SU-DHL-6 (cell line): ENCODE results near the gene AHDC1.

Experiments used
- H2AFZ ChIP-seq: fragments of 200-600 bp; sonication (generic); 2 replicates; pipeline ENCODE4 v1.6.1; 2014; ENCODE audit warnings: low read depth, mild to moderate bottlenecking, moderate library complexity, mixed read lengths, antibody characterized with exemption, low read length; ENCODE audit not compliant: severe bottlenecking
- H3F3A ChIP-seq: fragments of 200-600 bp; shearing (Covaris generic); 2 replicates; pipeline ENCODE4 v1.6.0; 2016; ENCODE audit warnings: antibody characterized with exemption, mild to moderate bottlenecking; ENCODE audit not compliant: insufficient read depth
- H3K27ac ChIP-seq: fragments of 200-600 bp; sonication (generic); 2 replicates; pipeline ENCODE4 v1.5.1; 2016; ENCODE audit warnings: low read depth, mild to moderate bottlenecking, low read length, moderate library complexity, mixed read lengths
- H3K27me3 ChIP-seq: fragments of 200-600 bp; sonication (generic), shearing (Covaris generic); 2 replicates; pipeline ENCODE4 v1.6.0; 2014; ENCODE audit warnings: mild to moderate bottlenecking, low read length
- H3K36me3 ChIP-seq: fragments of 200-600 bp; sonication (generic); 2 replicates; pipeline ENCODE4 v1.6.1; 2014; ENCODE audit warnings: mild to moderate bottlenecking, low read length, mixed read lengths
- H3K4me2 ChIP-seq: fragments of 300-600, 200-600 bp; shearing (Covaris generic), sonication (generic); 2 replicates; pipeline ENCODE4 v1.6.0; 2014; ENCODE audit warnings: low read length, low read depth, mild to moderate bottlenecking; ENCODE audit not compliant: poor library complexity, severe bottlenecking
- H3K4me3 ChIP-seq: fragments of 200-600 bp; sonication (generic); 2 replicates; pipeline ENCODE4 v1.5.1; 2014; ENCODE audit warnings: antibody characterized with exemption, low read length, mild to moderate bottlenecking, mixed read lengths; ENCODE audit not compliant: insufficient read depth, poor library complexity, severe bottlenecking
- H3K79me2 ChIP-seq: fragments of 200-600 bp; sonication (generic); 2 replicates; pipeline ENCODE4 v1.6.1; 2014; ENCODE audit warnings: mild to moderate bottlenecking, low read length, moderate library complexity; ENCODE audit not compliant: insufficient read depth
- H3K9ac ChIP-seq: fragments of 200-600 bp; sonication (generic); 2 replicates; pipeline ENCODE4 v1.7.0; 2014; ENCODE audit warnings: mild to moderate bottlenecking, low read length
- H3K9me2 ChIP-seq: fragments of 200-600 bp; sonication (generic); replicated peaks from 2 replicates; pipeline ENCODE4 v1.6.1; 2014; ENCODE audit warnings: low read length; ENCODE audit not compliant: insufficient read depth
- H3K9me3 ChIP-seq: fragments of 200-600 bp; sonication (generic); 2 replicates; pipeline ENCODE4 v1.6.1; 2014; ENCODE audit warnings: low read length, mixed read lengths; ENCODE audit not compliant: insufficient read depth
- H4K20me1 ChIP-seq: fragments of 200-600 bp; sonication (generic); 2 replicates; pipeline ENCODE4 v1.6.1; 2014; ENCODE audit warnings: low read depth, mild to moderate bottlenecking, antibody characterized with exemption, low read length, moderate library complexity, mixed read lengths
- EZH2phosphoT487 ChIP-seq: fragments of 200-600 bp; sonication (generic), shearing (Covaris generic); conservative IDR thresholded peaks from 2 replicates; pipeline ENCODE4 v1.6.1; 2018; ENCODE audit warnings: mild to moderate bottlenecking, antibody characterized with exemption, low read length, moderate library complexity, mixed read lengths
- TF ChIP-seq, protein P1 (sequence below): fragments of 200-600 bp; sonication (generic); IDR thresholded peaks from one replicate; pipeline ENCODE4 v1.5.1; 2017; ENCODE audit warnings: antibody characterized with exemption, mild to moderate bottlenecking, low read length, moderate library complexity; ENCODE audit not compliant: insufficient read depth, poor library complexity, severe bottlenecking

The AHDC1 gene

DNA sequence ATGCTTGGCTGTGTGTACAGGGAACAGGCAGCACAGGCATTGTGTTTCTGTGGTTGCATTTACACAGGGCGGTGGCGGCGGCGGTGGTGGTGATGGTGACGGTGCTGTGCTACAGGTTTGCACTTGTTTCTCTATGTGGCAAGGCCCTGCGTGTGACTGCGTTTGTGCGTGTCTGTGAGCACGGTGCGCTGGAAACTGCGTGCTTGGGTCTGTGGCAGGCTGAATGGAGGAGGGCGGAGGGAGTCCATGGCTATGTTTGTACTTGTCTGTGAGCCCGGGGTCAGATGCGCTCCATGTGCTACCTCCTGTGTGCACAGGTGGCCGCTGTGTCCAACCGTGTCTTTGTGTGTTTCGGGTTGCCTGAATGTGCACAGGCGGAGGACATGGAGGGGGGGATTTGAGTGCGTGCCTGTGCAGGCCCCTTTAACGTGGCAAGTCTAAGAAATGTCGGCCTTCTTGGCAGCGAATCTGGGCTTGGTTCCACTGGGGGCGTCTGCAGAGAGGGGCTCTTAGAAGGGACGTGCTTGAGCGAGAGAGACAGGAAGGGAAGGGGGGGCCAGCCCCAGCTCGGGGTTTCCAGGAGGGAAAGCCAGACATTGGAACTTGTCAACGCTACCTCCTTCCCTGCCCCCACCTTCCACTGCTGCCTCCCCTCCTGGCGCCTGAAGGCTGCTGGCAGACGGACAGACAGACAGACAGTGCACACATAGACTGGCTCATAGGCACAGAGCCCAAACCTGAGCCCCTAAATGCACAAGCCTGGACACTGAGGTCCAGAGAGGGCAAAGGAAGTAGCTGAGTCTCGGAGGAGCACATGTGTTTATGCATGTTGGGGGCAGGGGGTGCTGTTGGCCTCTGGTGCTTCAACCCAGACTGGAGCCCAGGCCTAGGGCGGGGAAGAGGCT lies 81.3 kb downstream of the AHDC1 start:
- H3K9ac ChIP-seq: no peak overlapping the region
- H4K20me1 ChIP-seq: no peaks in the 10 kb centered on the region
- no peaks in the 10 kb centered on the region for H3K36me3 ChIP-seq
- peaks cover 15% of the 10 kb centered on the region for H3F3A ChIP-seq
- H3K27ac ChIP-seq: no peak overlapping the region
- no peak overlapping the region for H2AFZ ChIP-seq
- H3K79me2 ChIP-seq: no peaks in the 10 kb centered on the region
- H3K9me3 ChIP-seq: no peaks in the 10 kb centered on the region
- H3K4me2 ChIP-seq: no peak overlapping the region
- H3K4me3 ChIP-seq: no peak overlapping the region
- H3K27me3 ChIP-seq: no peaks in the 10 kb centered on the region
- H3K9me2 ChIP-seq: no peaks in the 10 kb centered on the region
- TF ChIP-seq, protein P1, sequence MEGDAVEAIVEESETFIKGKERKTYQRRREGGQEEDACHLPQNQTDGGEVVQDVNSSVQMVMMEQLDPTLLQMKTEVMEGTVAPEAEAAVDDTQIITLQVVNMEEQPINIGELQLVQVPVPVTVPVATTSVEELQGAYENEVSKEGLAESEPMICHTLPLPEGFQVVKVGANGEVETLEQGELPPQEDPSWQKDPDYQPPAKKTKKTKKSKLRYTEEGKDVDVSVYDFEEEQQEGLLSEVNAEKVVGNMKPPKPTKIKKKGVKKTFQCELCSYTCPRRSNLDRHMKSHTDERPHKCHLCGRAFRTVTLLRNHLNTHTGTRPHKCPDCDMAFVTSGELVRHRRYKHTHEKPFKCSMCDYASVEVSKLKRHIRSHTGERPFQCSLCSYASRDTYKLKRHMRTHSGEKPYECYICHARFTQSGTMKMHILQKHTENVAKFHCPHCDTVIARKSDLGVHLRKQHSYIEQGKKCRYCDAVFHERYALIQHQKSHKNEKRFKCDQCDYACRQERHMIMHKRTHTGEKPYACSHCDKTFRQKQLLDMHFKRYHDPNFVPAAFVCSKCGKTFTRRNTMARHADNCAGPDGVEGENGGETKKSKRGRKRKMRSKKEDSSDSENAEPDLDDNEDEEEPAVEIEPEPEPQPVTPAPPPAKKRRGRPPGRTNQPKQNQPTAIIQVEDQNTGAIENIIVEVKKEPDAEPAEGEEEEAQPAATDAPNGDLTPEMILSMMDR: no peak
- TF ChIP-seq EZH2phosphoT487: no peak

DNA sequence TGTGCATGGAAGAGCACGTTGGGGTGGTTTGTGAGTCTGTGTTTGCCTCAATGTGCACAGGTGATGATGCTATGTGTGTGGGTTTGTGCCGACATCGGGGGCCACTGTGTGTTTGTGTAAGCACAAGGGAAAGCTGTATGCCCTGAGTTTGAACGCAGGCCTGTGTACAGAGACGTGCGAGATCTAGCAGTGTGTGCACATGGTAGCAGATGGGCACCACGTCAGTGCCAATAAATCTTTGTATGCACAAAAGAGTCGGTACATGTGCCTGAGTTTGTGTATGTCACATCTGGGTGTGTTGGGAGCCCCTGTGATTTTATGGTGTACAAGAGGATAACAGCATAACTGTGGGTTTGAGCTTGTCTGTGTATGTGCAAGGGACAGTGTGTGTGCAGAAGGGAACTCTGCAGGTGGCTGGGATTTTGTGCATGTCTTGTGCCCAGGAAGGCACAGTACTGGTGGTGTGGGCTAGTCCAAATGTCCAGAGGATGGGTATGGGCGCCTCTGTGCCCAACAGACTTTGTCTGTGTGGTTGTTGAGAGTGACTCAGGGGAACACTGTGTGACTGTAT lies 82.0 kb downstream of the AHDC1 start:
- Histone ChIP-seq H3K4me3 (no peak overlapping the region), H3K27me3 (no peaks in the 10 kb centered on the region), H3K9me3 (no peaks in the 10 kb centered on the region), H4K20me1 (no peaks in the 10 kb centered on the region), H3K9me2 (no peaks in the 10 kb centered on the region), H3K79me2 (no peaks in the 10 kb centered on the region), H3K4me2 (no peak overlapping the region), H3K9ac (no peak overlapping the region), H3F3A (peaks cover 15% of the 10 kb centered on the region), H2AFZ (no peak overlapping the region), H3K27ac (no peak overlapping the region), H3K36me3 (no peaks in the 10 kb centered on the region)
- TF ChIP-seq, protein P1: no peak
- no peak for TF ChIP-seq EZH2phosphoT487

DNA sequence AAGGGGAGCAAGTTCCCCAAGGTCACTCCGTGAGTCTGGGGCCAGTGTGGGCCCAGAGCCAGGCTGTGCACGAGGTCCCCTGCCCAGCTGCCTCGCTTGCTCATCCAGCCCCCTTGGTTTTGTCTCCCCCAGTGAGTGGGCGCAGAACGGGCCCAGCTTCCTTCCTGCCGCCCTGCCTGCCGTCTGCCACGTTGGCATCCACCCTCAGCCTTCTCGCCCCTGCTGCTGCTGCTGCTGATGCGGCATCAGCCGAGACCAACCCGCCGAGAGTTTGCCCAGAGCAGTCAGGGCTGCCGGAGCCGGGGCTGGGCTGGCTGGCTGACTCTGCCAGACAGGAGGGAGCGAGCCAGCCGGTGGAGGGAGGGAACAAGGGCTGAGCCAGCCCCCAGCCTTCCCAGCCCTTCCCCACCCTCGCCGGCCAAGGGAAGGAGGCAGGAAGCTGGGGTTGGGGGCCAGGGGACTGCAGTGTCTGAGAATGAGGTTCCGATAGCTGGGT lies 82.6 kb downstream of the AHDC1 start:
- Histone ChIP-seq H2AFZ (no peak overlapping the region), H3K9ac (no peak overlapping the region)

More for the DNA sequence above, 82.6 kb downstream of the AHDC1 start:
- H3K4me3 ChIP-seq: no peak overlapping the region
- H3K27me3 ChIP-seq: no peaks in the 10 kb centered on the region
- H3K9me3 ChIP-seq: no peaks in the 10 kb centered on the region
- H4K20me1 ChIP-seq: no peaks in the 10 kb centered on the region
- no peak overlapping the region for H3K4me2 ChIP-seq
- no peaks in the 10 kb centered on the region for H3K9me2 ChIP-seq
- H3K79me2 ChIP-seq: no peaks in the 10 kb centered on the region
- peaks cover 13% of the 10 kb centered on the region for H3F3A ChIP-seq
- TF ChIP-seq, protein P1: no peak
- no peak for TF ChIP-seq EZH2phosphoT487
- H3K27ac ChIP-seq: no peak overlapping the region
- no peaks in the 10 kb centered on the region for H3K36me3 ChIP-seq
